ENCODE data around the gene SLC30A2. TPM values are rescaled to one million over a fixed set of nuclear protein-coding genes. Genes with fewer than 3 reads are reported as not detected.

The SLC30A2 gene
- total and polyA plus RNA-seq, 9 of the 15 experiments (the other 6 are each of a cell fraction or from before 2014, with no cell fraction given) = 0.01 to 0.18 (median 0.06) TPM; not detected in 3

DNA sequence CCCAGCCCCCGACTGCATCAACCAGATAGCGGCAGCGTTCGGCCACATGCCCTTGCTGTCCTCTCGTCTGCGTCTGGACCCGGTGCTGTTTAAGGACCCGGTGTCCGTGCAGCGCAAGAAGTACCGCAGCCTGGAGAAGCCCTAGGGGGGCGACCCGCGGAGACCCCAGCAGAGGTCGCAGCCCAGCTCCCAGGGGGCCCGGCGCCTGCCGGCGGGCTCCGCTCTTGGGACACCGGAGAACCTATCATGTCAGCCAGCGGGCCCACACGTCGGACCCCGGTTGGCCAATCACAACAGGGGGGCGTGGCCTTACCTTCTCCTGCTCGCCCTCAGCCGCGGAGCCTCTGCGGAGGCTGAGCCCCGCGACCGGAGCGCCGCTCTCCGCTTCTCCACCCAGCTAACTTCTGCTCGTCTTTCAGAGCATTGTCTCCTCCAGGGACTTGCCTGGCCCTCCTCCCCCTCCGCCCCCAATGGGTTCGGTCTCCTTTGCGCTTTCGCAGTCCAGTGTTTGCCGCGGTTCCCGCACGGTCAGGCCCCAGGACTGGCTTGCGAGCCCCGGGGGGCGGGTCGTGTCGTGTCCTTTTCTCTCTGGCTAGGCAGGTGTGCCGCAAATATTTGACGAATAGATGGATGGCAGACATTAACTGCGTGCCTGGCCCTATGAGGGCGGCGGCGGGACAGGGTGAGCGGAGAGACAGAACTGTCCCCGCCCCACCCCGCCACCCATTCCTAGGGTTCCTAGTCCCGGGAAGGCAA is 10.5 kb downstream of the SLC30A2 start (continued):
- no peak for TF ChIP-seq ZKSCAN3 (CRISPR knock-in tag; IDR thresholded peaks at IDR 0.05)
- 0 out of 2 replicates have a peak, but pooled peaks have one; percentile 41 for TF ChIP-seq HMGXB4 (CRISPR knock-in tag; IDR thresholded peaks at IDR 0.05)
- TF ChIP-seq KLF10 (CRISPR knock-in tag; IDR thresholded peaks at IDR 0.05) = no peak
- no peak for TF ChIP-seq ZC3H11A (IDR thresholded peaks at IDR 0.05; ENCODE audit: low read depth, low read length)
- TF ChIP-seq BRD9 (IDR thresholded peaks at IDR 0.05; ENCODE audit: low read depth, partially characterized antibody) = peak; percentile 46
- TF ChIP-seq, protein P1, sequence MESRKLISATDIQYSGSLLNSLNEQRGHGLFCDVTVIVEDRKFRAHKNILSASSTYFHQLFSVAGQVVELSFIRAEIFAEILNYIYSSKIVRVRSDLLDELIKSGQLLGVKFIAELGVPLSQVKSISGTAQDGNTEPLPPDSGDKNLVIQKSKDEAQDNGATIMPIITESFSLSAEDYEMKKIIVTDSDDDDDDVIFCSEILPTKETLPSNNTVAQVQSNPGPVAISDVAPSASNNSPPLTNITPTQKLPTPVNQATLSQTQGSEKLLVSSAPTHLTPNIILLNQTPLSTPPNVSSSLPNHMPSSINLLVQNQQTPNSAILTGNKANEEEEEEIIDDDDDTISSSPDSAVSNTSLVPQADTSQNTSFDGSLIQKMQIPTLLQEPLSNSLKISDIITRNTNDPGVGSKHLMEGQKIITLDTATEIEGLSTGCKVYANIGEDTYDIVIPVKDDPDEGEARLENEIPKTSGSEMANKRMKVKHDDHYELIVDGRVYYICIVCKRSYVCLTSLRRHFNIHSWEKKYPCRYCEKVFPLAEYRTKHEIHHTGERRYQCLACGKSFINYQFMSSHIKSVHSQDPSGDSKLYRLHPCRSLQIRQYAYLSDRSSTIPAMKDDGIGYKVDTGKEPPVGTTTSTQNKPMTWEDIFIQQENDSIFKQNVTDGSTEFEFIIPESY (CRISPR knock-in tag; IDR thresholded peaks at IDR 0.05) = no peak
- TF ChIP-seq ZNF239 (CRISPR knock-in tag; IDR thresholded peaks at IDR 0.05) = no peak
- peak; percentile 38; the same call in 1 of the 2 replicates for TF ChIP-seq OTX1 (CRISPR knock-in tag; IDR thresholded peaks at IDR 0.05)
- TF ChIP-seq, protein P2, sequence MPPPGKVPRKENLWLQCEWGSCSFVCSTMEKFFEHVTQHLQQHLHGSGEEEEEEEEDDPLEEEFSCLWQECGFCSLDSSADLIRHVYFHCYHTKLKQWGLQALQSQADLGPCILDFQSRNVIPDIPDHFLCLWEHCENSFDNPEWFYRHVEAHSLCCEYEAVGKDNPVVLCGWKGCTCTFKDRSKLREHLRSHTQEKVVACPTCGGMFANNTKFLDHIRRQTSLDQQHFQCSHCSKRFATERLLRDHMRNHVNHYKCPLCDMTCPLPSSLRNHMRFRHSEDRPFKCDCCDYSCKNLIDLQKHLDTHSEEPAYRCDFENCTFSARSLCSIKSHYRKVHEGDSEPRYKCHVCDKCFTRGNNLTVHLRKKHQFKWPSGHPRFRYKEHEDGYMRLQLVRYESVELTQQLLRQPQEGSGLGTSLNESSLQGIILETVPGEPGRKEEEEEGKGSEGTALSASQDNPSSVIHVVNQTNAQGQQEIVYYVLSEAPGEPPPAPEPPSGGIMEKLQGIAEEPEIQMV (tag; conservative IDR thresholded peaks at IDR 0.05; ENCODE audit: low read depth) = no peak; the same call in 1 of the 2 replicates
- TF ChIP-seq E2F8 (IDR thresholded peaks at IDR 0.05; ENCODE audit: low read depth, partially characterized antibody) = no peak
- TF ChIP-seq PRMT5 (CRISPR knock-in tag; IDR thresholded peaks at IDR 0.05) = no peak
- peak; percentile 82; the same call in 1 of the 2 replicates for TF ChIP-seq ZNF124 (CRISPR knock-in tag; IDR thresholded peaks at IDR 0.05)
- TF ChIP-seq, protein P3, sequence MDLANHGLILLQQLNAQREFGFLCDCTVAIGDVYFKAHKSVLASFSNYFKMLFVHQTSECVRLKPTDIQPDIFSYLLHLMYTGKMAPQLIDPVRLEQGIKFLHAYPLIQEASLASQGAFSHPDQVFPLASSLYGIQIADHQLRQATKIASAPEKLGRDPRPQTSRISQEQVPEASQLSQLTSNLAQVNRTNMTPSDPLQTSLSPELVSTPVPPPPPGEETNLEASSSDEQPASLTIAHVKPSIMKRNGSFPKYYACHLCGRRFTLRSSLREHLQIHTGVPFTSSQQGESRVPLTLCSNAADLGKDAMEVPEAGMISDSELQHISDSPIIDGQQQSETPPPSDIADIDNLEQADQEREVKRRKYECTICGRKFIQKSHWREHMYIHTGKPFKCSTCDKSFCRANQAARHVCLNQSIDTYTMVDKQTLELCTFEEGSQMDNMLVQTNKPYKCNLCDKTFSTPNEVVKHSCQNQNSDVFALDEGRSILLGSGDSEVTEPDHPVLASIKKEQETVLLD (IDR thresholded peaks at IDR 0.05) = no peak
- no peak for TF ChIP-seq ZNF764 (CRISPR knock-in tag; IDR thresholded peaks at IDR 0.05; ENCODE audit: low read depth)
- TF ChIP-seq ZNF143 (CRISPR knock-in tag; IDR thresholded peaks at IDR 0.05) = peak; percentile 19; the same call in 1 of the 2 replicates
- TF ChIP-seq PCBP1 (IDR thresholded peaks at IDR 0.05; ENCODE audit: low read depth, low read length, poor library complexity, severe bottlenecking) = no peak
